ENCODE results near the gene KCNQ1OT1.

Gene KCNQ1OT1

DNA sequence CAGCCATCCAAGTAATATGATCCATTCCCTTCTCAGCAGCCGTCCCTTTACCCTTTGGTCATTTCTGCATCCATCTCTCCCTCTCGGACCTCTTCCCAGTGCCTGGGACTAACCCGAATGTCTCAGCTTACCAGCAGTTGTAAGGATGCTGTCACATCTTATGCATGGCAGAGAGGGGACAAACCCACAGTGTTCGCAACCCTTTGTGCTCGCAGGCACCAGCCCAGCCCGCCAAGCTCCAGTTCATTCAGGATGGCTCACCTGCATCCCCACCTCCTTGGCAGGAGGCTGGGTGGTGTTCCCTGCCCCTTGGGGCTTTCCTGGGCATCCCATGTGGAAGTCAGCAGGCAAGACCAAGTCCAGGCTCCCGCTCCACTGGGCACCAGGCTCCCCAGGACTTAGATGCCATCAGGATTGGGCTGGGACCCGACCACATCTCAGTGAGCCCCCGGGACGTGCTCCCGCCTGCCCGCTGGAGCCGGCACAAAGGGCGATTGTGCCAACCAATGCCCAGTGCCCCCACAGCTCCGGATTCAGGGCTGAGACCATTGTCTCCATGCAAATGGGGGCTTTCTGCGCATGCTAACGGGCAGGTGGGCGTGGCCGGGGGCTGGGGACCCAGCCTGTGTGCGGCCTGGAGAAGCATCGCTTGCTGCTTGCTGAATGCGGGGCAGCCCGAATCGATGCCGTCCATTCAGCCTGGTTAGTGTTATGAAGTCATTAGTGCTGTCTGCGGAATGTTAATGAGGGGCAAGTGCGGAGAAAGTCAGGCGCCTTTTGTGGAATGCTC, 108.6 kb downstream of the KCNQ1OT1 start:
- DNase-seq = no peak

DNA sequence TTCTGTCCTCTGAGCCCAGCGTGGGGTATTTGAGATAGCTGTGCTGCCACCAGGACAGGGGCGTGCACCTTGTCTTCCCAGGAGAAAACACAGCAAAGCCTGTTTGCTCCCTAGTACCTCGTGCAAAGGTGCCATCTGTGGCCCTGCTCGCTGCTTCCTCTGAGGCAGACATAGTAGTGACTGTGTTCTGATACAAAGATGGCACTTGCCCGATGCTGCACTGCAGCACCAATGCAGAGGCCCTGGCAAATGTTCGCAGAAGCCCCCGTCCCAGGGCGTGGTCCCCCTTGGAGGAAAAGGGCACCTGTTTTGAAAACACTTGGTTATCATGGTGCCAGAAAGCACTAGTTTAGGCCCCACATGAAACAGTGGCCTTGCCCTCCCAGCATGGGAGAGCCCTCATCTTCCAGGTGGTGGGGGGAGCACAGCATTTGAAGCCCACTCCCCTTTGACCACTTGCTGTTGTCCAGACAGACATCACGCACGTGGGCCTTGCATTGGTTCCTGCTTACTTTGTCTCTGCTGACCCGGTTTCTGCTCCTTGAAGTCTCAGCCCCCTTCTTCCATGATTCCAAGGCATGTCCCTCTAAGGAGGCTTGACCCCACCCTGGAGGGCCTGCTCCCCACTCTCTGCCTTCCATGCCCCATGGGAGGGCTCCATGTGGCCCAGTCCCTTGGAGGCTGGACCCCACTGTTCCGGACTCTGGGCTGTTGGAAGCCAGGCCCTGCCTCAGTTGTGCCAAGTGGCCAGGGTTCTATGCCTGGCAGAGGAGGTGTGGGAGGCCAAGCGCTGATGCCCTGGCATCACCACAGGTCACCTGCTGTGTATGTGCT, 109.4 kb downstream of the KCNQ1OT1 start:
- DNase-seq = no peak

DNA sequence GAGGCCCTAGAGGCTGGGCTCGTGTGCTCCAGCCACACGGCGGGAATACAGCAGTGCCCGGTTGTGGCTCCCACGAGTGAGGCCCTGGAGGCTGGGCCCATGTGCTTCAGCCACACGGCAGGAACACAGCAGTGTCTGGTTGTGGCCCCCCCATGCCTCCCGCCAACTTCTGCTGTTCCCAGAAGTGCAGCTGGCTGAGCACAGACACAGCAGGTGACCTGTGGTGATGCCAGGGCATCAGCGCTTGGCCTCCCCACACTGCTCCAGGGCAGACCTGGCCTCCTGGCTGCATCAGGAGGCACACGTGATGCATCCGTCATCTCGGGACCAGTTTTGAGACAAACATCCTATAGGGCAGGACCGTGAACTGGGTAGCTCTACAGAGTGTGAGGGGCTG, 110.3 kb downstream of the KCNQ1OT1 start:
- DNase-seq = no peak

DNA sequence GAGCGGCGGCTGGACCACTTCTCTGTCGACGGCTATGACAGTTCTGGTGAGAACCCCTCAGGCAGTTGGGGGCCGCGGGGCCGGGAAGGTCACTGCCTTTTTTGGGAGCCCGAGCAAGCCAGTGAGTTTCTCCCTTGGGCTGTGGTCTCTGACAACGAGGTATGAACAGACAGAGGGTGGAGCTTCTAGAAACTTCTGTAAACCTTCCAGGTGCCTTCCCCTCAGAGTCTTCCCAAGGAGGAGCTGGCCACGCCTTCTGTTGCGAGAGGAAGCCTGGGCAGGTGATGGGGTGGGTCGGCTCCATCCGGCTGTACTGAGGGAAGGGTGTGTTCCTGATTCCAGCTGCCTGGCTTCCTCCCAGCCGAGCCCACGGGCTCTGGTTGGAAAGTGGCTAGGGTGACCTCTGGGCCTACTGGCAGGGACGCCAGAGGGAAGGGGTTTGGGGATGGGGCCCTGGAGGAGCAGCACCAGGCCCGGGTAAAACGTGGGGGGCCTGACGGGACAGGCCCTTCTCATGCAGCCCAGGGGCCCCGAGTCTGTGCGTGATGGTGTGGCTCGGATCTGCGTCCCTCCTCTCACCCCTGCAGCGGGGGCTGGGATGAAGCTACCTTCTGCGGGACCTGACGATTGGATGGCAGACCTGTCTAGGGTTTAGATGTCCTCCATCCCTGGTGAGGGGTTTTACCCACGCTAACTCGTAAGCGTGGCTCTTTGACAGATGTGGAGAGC, 110.8 kb downstream of the KCNQ1OT1 start:
- DNase-seq = no peak

DNA sequence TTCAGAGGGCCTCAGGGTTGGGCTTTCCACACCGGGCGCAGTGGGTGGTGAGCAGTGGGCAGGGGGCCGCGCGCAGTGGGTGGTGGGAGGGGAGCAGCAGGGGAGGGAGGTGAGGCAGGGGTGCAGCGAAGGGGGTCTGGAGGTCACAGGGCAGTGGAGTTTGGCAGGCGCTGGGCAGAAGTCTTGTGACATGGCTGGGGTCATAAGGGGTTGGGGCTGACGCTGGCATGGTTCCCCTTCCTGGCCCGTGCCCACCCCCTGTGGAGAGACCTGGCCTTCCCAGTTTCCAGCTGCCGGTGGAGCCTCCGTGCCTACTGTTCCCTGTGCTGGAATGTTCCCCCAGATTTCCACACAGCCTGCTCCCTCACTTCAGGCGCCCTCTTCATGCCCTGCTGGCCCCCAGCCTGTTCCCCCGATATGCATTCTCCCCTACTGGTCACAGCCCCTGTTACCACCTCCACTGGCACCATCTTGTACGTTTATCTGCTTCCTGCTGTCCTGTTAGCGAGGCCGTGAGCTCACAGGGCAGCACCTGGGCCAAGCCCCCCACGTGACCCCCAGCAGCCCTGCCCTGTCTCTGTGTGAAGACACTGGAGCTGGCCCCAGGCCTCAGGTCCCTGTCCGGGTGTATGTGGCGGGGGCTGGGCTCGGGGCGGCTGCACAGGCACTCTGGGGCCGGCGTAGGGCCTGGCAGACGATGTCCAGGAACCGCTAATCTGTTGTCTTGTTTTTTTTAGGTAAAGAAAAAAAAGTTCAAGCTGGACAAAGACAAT, 111.6 kb downstream of the KCNQ1OT1 start:
- no peak for DNase-seq

DNA sequence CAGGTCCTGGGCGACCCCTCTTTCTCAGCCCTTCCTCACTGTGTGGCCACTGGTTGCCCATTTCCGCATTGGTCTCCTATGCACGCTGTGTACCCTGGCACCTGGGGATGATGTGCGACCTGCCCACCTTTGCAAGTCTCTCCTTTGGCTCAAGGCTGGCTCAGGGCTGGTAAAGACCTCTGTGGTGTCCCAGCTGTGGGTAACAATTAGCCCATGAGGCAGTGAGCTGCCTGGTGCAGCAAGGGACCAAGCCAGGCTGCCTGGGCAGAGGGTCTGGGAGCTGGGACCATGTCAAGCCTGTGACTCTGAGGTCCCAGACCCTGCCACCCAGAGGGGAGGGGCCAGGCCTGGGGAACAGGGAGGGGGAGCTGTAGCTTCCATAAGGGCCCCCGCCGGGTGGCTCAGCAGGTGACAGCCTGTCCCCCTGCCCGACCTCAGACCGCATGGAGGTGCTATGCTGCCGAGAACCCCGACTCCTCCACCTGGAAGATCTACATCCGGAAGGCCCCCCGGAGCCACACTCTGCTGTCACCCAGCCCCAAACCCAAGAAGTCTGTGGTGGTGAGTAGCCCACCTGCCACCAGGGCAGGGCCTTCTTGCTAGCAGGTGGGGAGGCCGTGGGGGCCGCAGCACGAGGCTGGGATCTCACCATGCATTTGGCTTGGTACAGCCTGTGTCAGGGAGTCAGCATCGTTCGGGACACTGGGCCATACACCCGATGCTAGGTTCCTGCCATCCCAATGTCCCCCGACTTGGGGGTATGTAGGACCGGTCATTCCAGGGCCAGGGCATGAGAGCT, 112.5 kb downstream of the KCNQ1OT1 start:
- DNase-seq = no peak

DNA sequence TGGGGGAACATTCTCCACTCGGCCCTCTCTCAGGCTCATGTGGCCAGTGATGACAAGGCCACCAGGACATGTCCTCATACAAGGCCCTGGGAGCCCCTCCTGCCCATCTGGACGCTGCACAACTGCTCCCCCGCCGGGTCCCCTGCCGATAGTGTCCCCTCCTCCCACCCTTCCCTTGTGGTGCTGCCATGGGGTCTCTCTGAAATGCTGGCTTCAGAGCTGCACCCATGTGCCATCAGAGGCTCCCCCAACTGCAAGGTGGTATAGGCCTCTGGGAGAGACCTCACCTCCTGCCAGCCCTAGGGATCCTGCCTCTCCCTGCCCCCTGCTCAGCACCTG, 113.0 kb downstream of the KCNQ1OT1 start:
- no peak for DNase-seq

DNA sequence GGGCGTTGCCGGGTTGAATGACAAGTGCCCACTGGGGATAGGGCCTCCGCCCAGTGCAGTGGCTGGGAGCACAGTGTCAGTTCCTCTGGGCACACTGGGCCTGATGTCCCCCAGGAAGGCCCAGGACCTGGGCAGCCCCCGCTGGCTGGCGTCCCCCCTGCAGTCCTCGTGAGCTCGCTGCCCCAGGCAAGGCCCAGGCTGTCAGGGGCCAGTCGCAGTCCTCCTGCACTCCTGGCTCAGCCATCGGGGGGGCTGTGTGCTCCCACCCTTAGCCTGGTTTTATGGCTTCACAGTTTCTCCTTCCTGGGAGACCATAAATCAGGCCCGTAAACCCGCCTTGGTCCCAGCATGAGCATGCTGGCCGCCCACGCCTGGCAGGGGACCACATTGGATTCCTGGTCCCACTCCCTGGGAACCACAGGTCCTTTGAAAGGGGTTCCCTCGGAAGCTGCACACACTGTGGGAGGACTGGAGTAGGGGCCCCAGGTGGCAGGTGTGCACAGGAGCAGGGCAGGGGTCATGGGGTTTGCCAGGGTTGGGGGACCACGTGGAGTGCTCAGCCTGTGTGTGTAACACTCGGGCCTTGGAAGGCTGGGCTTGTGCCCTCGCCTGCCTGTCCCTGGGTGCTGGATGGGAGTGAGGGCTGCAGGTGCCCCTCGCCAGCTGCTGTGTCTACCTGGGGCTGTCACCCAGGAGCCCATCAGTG, 113.6 kb downstream of the KCNQ1OT1 start:
- no peak for DNase-seq

DNA sequence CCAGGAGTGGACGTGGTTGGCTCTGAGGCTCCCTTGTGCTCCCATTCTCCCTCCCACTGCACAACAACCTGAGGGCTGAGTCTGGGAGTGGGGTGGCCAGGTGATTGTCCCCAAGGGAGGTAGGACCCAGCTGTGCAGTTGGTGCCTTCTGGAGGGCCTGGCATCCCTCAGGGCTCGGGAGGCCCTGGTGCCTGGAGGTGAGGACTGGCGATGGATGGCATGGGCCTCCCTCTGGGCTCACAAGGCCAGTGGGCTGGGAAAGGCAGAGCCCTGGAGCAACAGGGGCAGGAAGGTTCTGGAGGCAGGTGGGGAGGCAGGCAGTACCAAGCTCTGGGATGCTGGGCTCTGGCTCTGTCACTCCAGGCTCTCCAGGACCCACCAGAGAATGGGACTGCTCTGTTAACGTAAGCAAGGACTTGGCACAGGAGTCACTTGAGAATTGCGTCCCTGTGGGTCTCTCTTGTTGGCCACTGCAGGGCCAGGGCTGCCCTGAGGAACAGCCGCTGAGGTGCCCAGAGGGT, 114.2 kb downstream of the KCNQ1OT1 start:
- DNase-seq = no peak

DNA sequence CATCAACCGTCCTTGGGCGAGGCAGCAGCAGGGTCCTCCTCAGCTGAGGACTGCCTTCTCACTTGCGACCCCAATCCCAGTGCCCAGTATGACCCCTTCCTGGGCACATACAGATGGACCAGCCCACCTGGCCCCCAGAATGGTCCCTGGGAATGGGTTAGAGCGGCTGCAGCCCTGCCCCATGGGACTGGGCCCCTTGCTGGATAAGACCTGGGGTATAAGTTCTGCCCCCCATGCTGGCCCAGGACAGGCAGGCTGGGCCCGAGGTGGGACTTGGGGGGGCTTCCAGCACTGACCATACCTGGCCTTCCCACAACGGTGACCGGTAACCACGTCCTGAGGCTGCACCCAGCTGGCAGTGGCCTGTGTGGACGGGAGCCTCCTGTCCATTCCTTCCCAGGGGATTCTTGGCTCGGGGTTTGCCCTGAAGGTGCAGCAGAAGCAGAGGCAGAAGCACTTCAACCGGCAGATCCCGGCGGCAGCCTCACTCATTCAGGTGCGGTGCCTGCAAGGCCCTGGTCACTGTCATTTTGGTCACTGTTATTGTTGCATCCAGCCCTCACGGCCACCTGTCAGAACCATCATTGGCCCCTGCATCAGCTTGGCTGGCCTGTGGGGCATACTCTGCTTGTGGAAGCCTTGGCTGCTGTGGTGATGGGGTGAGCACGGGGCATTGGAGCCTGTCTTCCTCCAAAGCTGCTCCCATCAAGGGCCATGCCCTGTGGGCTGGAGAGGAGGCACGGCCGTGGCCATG, 114.8 kb downstream of the KCNQ1OT1 start:
- no peak for DNase-seq

DNA sequence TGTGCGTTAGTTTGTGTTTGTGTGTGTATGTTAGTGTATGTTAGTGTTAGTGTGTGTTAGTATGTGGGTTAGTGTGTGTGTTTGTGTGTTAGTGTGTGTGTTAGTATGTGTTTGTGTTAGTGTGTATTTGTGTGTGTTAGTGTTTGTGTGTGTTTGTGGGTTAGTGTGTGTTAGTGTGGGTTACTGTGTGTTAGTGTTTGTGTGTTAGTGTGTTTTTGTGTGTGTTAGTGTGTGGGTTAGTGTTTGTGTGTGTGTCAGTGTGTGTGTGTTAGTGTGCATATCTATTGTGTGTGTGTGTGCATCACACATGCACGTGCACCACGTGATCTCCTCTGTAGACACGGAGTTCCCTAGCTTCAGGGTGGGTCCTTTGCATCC, 115.4 kb downstream of the KCNQ1OT1 start:
- no peak for DNase-seq

DNA sequence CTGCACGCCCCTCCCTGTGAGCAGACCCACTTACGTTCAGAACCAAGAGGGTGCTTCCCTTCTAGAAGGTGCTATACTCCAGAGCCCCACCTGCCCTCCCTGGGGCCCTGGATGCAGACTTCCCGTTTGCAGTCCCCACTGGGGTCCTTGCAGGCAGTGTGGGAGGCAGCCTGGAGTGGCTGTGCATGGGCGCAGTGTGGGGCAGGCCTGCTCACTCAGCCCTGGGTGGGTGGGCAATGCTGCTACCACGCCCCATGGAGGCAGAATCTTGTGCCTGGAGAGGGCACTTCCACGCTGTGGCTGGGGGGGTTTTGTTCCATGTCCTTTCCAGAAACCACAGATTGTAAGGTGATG, 116.2 kb downstream of the KCNQ1OT1 start:
- no peak for DNase-seq

DNA sequence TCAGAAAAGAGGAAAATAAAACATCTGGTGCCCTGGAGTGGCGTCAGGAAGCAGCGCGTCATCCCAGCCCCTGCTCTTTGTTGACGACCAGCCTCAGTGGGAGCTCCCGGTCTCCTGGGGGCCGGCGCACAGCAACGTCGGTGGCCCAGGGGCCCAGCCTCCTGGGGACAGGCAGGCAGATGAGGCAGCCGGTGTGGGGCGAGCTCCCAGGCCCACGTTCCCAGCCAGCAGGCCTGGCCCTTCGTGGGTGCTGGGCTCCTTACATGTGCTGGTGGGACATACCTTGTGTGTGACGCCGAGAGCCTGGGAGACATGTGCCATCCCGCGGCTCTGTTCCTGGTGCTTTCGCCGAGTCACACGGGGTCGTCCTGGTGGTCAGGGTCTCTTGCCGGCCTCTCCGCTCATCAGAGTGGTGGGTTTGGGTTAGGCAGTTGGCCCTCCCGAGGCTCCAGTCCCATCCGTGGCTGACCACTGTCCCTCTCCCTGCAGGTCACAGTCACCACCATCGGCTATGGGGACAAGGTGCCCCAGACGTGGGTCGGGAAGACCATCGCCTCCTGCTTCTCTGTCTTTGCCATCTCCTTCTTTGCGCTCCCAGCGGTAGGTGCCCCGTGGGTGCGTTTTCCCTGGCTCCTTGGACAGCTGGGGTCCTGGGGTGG, 116.7 kb downstream of the KCNQ1OT1 start:
- no peak for DNase-seq

DNA sequence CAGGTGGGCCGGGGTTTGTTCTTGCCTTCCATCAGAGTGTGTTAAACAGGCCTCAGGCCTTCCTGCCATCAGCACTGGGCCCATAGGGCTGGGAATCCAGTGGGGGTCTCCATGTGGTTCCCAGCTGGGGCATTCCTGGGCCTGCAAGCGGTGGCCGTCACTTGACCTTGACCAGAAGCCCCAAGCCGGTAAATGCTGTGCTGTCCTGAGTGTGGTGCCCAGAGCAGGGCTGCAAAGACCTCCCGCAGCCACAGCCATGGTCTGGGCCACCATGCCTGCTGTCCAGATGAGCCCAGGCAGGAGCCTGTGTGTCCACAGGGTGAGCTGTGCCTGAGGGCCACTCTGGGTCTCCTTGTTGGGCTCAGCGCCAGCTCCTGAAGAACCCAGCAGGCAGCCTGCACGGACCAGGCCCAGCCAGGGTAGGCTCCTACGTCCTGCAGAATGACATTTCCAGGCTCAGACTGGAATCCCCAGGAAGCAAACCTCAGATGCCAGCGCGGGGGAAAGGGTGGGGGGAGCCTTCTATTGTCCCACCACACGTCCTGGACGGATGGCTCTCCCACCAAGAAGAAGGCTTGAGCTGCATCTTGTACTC, 117.3 kb downstream of the KCNQ1OT1 start:
- no peak for DNase-seq

DNA sequence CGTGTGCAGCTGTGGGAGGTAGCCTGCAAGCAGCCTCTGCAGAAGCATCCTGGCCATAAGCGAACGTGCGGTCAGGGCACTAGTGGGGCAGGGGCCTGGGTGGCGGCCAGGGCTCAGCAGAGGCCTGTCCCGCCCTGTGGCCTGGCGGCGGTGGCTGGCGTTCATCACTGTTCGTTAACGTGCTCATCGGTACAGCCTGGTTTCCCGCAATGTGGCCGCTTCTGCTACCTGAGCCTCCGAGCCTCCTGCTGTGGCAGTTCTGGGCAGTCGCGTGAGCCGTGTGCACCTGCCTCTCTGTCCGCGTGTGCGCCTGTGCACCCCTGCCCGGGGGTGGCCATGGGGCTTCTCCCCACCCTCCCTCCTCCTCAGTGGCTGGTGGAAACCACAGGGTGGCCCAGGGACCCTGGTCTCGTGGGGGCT, 117.9 kb downstream of the KCNQ1OT1 start:
- DNase-seq = no peak

DNA sequence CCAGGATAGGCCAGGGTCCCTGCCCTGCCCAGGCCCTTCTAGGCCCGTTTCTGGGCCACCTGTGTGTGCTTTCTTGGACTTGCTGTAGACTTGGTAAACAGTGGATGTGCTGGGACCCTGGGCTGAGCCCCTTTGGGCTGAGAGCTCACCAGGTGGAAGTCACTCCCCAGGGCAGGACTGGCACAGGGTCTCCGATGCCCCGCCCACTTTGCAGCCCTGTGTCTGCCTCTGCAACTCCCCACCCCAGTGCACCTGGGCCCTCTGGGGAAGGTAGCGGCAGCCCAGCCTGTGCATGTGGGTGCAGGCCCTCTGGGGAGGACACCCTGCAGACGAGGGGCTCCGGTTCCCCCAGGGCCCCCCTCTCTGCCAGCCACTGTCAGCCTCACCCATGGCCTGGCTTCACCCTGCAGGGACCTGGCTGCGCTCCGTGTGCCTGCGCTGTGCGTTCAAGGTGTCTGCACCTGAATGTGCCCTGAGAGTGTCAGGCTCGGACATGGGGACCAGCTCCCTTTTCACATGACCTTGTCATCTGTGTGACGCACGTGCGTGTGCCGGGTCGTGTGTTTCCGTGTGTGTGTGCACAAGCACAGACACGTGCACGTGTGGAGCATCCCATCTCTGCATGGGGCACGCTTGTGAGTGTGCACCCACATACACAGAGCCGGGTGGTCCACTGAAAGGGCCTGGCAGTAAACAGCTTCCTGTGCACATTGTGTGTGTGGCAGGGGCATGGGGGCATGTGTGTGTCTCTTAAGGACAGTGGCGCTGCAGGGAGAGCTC, 118.5 kb downstream of the KCNQ1OT1 start:
- DNase-seq = no peak

DNA sequence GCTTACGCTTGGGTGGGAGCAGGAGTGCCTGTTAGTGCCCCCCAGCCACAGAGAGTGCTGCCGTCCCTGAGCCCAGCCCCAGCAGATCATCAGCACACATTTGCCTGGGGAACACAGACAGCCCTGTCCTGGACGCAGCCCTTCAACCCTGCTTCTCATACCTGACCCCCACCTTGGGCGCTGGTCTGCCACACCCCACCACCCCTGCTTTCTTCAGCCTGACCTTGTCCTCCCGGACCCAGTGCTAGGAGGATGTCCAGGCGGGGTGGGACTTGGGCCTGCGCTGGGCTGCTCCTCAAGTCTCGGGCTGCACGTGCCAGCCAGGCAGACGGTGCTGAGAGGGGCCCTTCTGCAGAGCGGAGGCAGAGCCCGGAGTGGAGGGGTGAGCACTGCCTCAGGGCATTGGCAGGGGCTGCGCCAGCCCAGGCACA, 119.2 kb downstream of the KCNQ1OT1 start:
- DNase-seq = no peak

DNA sequence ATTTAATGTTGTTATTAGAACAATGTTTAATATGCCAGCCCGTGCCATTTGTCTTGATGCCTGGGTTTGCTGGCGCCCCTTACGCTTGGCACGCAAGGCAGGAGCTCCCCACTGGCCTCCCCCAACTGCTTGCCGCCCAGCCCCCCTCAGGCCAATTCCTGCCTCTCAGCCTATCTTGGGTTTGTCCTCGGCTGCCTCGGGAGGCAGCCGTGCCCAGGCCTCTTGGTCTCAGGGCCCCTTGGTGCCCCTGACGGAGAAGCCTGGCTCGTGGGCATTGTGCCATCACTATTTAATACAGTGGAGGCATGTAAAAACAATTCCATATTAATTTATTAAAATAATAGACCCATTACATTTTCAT, 119.8 kb downstream of the KCNQ1OT1 start:
- no peak for DNase-seq

Data from NCI-H2029 treated with DMSO at 0.1 percent for 48 hours (cell line).